HUDEP-2 (cell line): Measurements from ENCODE around the gene COX19.
"Not testable (repeated sequence)": the region's sequence is repeated elsewhere in the genome, so short reads cannot be mapped to it uniquely, and the experiment has no call there.

Experiments used
- DNase-seq, 76 experiments: peaks; one replicate each; lab custom pipeline; 2025; ENCODE audit not compliant: unreplicated experiment in 76 of 76; lab: John Stamatoyannopoulos, UW

Gene COX19

DNA sequence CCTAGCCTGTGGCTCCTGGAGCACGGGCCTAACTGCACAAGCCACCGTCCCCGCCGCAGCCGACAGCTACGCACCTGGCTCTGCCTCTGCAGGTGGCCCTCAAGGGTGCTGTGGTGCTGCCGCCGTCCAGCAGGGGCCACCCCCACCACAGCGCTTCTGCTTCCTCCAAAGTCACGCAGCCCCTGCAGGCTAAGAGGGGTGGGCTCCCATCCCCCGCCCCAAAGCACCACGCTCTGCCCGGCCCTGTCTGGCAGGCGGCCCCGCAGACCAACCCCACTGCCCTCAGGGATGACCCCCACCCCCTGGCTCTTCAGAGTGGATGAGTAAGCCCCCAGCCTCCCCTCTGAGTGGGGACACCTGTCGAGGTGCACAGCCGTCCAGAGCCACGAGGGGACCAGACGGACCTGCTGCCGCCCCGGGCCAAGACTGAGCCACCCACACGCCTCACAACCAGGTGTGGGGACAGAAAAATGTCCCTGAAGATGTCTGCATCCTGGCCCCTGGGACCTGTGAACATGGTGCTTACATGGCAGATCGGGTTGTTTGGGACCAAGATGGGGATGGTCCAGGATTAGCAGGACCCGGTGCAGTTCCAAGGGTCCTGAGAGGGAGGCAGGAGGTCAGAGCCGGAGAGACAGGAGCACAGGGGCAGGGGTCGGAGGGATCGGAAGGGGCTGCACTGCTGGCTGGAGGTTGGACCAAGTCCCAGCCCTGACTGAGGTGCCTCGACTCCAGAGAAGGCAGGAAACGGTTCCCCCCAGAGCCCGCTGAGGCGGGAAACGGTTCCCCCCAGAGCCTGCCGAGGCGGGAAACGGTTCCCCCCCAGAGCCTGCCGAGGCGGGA is 11.9 kb downstream of the COX19 start:
- DNase-seq, result no peak

DNA sequence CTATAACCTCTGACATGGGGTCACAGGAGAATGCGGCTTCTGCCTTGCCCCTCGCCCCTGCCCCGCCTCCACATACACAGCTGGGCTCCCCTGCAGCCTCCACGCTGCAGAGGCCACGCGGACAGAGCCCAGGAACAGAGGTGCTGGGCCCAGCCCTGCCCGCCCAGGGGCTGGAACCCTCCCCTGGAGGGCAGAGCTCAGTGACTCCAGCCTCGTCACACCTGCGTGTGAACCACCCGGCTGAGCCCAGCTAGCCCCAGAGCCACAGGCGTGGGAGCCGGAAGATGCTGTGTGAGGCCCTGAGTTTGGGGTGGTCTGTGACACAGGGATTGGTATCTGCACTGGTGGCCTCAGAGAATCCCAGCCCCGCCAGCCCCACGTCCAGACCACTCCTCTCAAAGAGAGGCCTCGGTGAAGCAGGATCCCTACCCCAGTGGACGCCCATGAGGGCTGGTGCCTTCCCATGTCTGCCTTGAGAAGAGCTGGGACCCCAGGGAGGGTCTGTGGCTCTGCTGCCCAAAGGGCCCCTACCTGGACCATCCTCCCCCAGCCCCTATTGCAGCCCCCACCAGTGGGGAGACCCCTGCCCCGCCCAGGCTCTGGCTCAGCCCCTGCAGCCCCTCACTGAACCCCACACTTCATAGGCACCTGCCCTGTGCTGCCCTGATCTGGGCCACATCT is 12.8 kb downstream of the COX19 start:
- DNase-seq, result no peak

- DNase-seq, result no peak
These were observed 13.6 kb downstream of the COX19 start for GRCh38 chr7:961546-962400.

GRCh38 chr7:960972-961371 is 14.4 kb downstream of the COX19 start:
- DNase-seq, result not testable (repeated sequence)

DNA sequence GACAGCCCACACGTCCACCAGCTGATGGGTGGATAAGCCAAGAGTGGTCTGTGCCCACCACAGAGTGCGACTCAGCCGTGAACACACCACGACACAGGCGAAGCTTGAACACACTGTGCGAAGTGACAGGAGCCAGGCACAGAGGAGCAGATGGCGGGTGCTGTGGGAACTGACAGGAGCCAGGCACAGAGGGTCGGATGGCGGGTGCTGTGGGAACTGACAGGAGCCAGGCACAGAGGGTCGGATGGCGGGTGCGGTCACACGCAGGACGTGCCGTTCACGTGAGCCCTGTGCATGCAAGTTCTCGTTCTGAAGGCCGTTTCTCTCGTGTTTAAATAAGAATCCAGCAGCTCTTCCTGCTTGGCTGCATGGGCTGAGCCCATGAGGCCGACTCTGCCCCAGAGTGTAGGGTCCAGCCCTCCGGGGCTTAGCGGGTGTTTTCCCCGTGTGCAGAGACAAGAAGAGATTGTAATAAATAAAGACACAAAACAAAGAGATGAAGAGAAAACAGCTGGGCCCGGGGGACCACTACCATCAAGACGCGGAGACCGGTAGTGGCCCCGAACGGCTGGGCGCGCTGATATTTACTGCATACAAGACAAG is 15.0 kb downstream of the COX19 start:
- DNase-seq, result no peak

- DNase-seq, result not testable (repeated sequence)
These were observed 15.6 kb downstream of the COX19 start for GRCh38 chr7:959740-960139.

DNA sequence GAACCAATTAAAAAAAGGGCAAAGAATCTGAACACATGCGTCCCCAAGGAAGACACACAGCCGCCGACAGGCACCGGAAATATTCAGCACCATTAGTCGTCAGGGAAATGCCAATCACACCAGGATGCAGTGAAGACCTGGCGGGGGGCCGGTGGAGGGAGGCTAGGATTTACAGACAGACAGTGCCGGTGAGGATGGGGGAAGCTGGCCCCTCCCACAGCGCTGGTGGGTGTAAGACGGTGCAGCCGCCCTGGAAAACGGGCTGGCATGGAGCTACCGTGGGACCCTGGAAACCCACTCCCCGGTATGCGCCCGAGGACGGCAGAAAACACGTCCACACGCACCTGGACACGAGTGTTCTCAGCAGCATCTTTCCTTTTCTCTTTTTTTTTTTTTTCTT is 16.1 kb downstream of the COX19 start:
- DNase-seq, result no peak

- DNase-seq, result no peak
These were observed 16.8 kb downstream of the COX19 start for GRCh38 chr7:958221-959200.

DNA sequence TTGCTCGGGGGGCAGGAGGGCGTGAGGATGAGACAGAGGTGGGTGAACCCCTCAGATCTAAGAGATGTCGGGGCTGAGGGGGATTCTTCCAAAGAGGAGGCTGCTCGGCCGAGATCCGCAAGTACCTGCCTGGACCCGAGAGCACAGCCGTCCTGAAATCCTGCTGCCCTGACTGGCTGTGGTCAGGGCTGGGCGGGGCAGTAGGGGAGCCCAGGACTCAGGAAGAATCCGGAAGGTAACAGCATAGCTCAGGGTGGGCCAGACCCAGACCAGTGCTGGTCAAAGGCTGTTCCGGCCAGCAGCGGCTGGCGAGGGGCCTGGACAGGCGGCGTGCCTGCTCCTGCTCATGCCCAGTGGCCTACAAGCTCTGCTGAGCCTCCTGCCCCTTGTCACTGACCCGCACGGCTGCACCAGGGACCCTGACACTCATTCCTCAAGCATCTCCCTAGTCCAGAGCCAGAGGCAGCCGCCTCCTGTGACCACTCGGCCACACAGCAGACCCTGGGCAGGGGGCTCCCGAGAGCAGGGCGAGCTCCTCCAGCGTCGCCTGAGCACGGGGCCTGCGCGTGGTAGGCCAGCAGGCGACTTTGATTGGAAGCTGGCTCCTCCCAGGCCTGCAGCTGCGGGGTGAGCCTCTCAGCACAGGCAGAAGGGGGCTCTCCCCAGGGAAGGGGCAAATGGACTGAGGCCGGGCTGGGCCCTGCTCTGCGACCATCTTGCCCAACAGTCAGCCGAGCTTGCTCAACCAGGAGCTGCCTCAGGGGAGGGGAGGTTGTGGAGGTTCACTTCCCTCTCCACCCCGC is 17.7 kb downstream of the COX19 start:
- DNase-seq, result no peak

GRCh38 chr7:956031-956430 is 19.3 kb downstream of the COX19 start:
- DNase-seq, result no peak

GRCh38 chr7:954330-955238 is 20.8 kb downstream of the COX19 start, which contains the start of gene ADAP1:
ADAP1 (minus strand) TSS chr7:954680; CDS start chr7:954477, 203 bp downstream.
- DNase-seq, result peak in 19 of 76 experiments; percentile 7 to 62 (median 29)

DNA sequence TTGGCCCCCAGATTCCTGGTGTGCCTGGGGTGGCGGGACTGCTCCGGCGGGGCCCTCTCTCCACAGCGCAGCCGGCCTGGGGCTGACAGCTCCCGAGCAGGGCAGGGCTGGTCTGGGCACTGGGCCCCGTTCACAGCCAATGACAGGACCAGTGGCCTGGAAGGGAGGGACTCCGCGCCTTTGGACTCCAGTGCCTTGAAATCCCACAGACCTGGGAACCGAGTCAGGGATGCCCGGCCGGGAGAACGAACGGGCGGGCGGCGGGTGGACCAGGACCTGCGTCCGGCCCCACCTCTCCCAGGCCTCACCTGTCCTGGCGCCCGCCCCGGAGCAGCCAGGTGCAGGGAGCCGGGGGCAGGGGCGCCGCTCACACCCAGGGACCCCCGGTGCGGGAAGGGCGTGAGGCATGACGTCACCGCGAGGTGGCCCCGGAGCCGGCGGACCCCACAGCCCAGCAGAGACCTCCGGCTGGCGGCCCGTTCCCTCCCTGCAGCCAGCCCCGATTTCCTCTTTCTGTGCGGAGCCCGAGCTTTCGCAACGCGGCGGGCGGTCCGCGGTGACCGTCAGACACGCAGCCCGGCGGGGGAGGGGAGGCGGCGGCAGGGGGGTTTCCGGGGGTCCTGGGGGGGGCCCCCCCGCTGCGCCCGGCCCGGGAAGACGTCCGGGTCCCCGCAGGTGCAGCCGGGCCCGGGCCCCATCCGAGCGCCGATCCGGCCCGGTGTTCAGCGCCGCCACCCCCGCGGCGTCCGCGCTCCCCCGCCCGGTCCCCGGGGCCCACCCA is 21.6 kb downstream of the COX19 start:
- no peak for DNase-seq

GRCh38 chr7:952548-953441 is 22.6 kb downstream of the COX19 start:
- DNase-seq, result no peak

DNA sequence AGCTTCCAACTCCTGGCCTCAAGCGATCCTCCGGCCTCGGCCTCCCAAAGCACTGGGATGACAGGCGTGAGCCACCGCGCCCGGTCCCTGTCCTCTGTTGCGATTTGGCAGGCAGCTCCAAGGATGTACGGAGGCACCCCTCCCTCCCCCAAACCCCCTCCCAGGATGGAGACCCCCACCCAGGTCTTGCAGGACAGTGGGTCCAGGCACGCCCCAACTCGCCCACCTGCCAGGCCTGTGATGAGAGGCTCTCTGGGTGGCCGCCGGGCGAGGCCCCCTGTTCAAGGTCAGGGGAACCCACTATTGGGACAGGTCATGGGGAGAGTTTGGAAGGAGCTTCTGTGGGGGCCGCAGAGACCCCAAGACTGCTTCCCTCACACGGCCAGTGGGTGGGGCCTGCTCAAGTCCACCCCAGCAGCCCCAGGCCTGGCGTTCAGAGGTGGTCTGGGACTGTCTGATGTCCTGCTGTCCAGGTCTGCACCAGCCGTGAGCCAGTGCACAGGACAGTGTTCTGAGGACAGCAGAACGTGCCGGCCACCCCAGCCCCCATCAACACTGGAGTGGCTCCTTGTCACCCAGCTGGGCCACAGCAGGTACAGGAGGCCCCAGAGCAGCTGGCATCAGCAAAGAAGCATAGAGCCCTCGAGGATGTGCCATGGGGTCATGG is 23.3 kb downstream of the COX19 start:
- DNase-seq, result no peak
